Measurements from ENCODE around the gene TINCR. TPM values are rescaled to one million over a fixed set of nuclear protein-coding genes. Genes with fewer than 3 reads are reported as not detected.

TINCR gene
- total RNA-seq, 1 experiment from 2014 or later: 0.21 TPM

- TF ChIP-seq CTCF (IDR thresholded peaks at IDR 0.05; ENCODE audit: unreplicated experiment): no peak
- POLR2A ChIA-PET: no interaction called here
- H3K27me3 Mint-ChIP-seq (ENCODE audit: insufficient read depth, unreplicated experiment): no peaks in the 10 kb centered on the region
- no peak overlapping the region for H3K27ac Mint-ChIP-seq (ENCODE audit: low read depth, unreplicated experiment)
- H3K36me3 Mint-ChIP-seq (ENCODE audit: insufficient read depth, unreplicated experiment): no peaks in the 10 kb centered on the region
- BruUV-seq (replicated peaks): no TSS peak
- CTCF ChIA-PET: interaction anchor here (0.6 to 0.9 kb wide), 5 partner anchors 14 to 524 kb away, joined by 3 to 4 read pairs (median 3); no protein-coding TSS in a partner anchor
- DNase-seq (ENCODE audit: unreplicated experiment): no peak
- H3K4me3 Mint-ChIP-seq (ENCODE audit: unreplicated experiment): no peak overlapping the region
- intact Hi-C loops (cut with micrococcal nuclease): no loop called here
- no peaks in the 10 kb centered on the region for H3K9me3 Mint-ChIP-seq (ENCODE audit: unreplicated experiment)
- peaks cover 3% of the 10 kb centered on the region for H3K4me1 Mint-ChIP-seq (ENCODE audit: insufficient read depth, unreplicated experiment)
These were observed 5.0 kb upstream of the TINCR start for GRCh38 chr19:5572556-5573286.

- H3K27ac Mint-ChIP-seq (ENCODE audit: low read depth, unreplicated experiment): no peak overlapping the region
- no peaks in the 10 kb centered on the region for H3K9me3 Mint-ChIP-seq (ENCODE audit: unreplicated experiment)
- POLR2A ChIA-PET: no interaction called here
- TF ChIP-seq CTCF (IDR thresholded peaks at IDR 0.05; ENCODE audit: unreplicated experiment): no peak
- CTCF ChIA-PET: interaction anchor here (0.6 kb wide), 1 partner anchor 14 kb away, joined by 3 read pairs; no protein-coding TSS in a partner anchor
- BruUV-seq (replicated peaks): no TSS peak
- H3K4me1 Mint-ChIP-seq (ENCODE audit: insufficient read depth, unreplicated experiment): no peaks in the 10 kb centered on the region
- no peaks in the 10 kb centered on the region for H3K36me3 Mint-ChIP-seq (ENCODE audit: insufficient read depth, unreplicated experiment)
- no peak overlapping the region for H3K4me3 Mint-ChIP-seq (ENCODE audit: unreplicated experiment)
- H3K27me3 Mint-ChIP-seq (ENCODE audit: insufficient read depth, unreplicated experiment): no peaks in the 10 kb centered on the region
- intact Hi-C loops (cut with micrococcal nuclease): no loop called here
- DNase-seq (ENCODE audit: unreplicated experiment): no peak
These were observed 4.0 kb upstream of the TINCR start for GRCh38 chr19:5571777-5572176.

- Mint-ChIP-seq H3K4me3 (ENCODE audit: unreplicated experiment) (no peak overlapping the region), H3K27ac (ENCODE audit: low read depth, unreplicated experiment) (no peak overlapping the region), H3K36me3 (ENCODE audit: insufficient read depth, unreplicated experiment) (no peaks in the 10 kb centered on the region), H3K27me3 (ENCODE audit: insufficient read depth, unreplicated experiment) (no peaks in the 10 kb centered on the region), H3K4me1 (ENCODE audit: insufficient read depth, unreplicated experiment) (no peaks in the 10 kb centered on the region), H3K9me3 (ENCODE audit: unreplicated experiment) (no peaks in the 10 kb centered on the region)
- no peak for TF ChIP-seq CTCF (IDR thresholded peaks at IDR 0.05; ENCODE audit: unreplicated experiment)
- ChIA-PET CTCF (interaction anchor here (0.7 to 0.9 kb wide), 2 partner anchors 11 to 45 kb away, joined by 3 to 4 read pairs; no protein-coding TSS in a partner anchor), POLR2A (interaction anchor here (1.2 kb wide), 1 partner anchor 10 kb away, joined by 6 read pairs; no protein-coding TSS in a partner anchor)
- BruUV-seq (replicated peaks): no TSS peak
- no peak for DNase-seq (ENCODE audit: unreplicated experiment)
- intact Hi-C loops (cut with micrococcal nuclease): no loop called here
These were observed 236 bp upstream of the TINCR start for GRCh38 chr19:5567970-5568407.

- Mint-ChIP-seq H3K36me3 (ENCODE audit: insufficient read depth, unreplicated experiment) (peaks cover 4% of the 10 kb centered on the region), H3K9me3 (ENCODE audit: unreplicated experiment) (peaks cover 4% of the 10 kb centered on the region), H3K4me3 (ENCODE audit: unreplicated experiment) (no peak overlapping the region), H3K4me1 (ENCODE audit: insufficient read depth, unreplicated experiment) (no peaks in the 10 kb centered on the region), H3K27ac (ENCODE audit: low read depth, unreplicated experiment) (no peak overlapping the region), H3K27me3 (ENCODE audit: insufficient read depth, unreplicated experiment) (no peaks in the 10 kb centered on the region)
- no peak for DNase-seq (ENCODE audit: unreplicated experiment)
- BruUV-seq (replicated peaks): no TSS peak
- intact Hi-C loops (cut with micrococcal nuclease): no loop called here
- ChIA-PET POLR2A (no interaction called here), CTCF (no interaction called here)
- no peak for TF ChIP-seq CTCF (IDR thresholded peaks at IDR 0.05; ENCODE audit: unreplicated experiment)
These were observed 2.8 kb downstream of the TINCR start for GRCh38 chr19:5564930-5565329.

Data from MCF 10A (cell line).